GM12874 (cell line): ENCODE data around the gene PPP1R3C.

ENCODE experiments used
- TF ChIP-seq, protein P1 (sequence below): IDR thresholded peaks from 2 replicates; pipeline ENCODE4 v1.5.1; 2011; ENCODE audit warnings: low read depth, mild to moderate bottlenecking, control low read depth, low read length, moderate library complexity; ENCODE audit not compliant: insufficient read depth

The PPP1R3C gene

DNA sequence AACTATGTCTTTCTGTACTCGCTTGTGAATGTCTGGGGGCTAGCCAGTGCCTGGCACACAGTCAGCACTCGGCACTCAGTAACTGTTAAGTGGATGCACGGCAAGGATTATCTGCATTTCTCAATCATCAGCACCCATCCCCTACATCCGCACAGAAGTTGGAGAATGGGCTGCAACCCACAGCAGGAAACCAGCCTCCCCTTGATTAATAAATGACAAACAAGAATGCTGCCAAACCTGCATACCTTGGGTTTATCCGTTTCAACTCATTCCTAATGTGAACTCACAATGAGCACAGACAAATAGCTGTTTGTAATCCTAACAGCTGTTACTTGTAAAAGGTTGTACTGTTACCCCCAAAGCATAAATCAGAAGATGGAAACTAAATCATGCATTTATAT lies 28.9 kb downstream of the PPP1R3C start:
- TF ChIP-seq, protein P1, sequence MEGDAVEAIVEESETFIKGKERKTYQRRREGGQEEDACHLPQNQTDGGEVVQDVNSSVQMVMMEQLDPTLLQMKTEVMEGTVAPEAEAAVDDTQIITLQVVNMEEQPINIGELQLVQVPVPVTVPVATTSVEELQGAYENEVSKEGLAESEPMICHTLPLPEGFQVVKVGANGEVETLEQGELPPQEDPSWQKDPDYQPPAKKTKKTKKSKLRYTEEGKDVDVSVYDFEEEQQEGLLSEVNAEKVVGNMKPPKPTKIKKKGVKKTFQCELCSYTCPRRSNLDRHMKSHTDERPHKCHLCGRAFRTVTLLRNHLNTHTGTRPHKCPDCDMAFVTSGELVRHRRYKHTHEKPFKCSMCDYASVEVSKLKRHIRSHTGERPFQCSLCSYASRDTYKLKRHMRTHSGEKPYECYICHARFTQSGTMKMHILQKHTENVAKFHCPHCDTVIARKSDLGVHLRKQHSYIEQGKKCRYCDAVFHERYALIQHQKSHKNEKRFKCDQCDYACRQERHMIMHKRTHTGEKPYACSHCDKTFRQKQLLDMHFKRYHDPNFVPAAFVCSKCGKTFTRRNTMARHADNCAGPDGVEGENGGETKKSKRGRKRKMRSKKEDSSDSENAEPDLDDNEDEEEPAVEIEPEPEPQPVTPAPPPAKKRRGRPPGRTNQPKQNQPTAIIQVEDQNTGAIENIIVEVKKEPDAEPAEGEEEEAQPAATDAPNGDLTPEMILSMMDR = no peak

DNA sequence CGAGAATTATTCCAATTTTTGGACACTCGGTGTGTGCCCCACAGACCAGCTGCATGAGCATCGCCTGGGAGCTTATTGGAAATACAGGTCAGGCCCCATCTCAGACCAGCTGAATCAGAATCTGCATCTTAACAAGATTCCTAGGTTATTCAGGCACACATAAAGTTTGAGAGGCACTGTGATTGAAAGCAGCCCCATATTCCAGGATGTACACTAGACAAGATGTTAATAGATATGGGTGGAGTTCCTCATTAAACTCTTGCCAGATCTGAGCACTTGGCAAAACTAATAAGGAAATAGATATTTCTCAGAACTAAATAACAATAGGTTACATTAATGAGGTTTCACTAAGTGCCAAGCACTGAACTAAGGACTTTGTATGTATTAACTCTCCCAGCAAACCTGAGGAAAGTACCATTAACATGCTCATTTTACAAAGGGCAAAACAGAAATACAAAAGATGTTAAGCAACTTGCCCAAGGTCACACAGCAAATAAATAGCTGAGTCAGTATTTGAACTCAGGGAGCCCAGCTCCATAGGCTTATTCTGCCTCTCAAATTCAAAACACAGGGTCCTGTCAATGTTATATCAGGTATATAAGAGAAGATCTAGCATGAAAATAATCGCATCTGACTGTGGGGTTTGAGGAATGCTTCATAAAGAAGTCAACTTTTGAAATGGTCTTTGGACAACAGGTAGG lies 29.9 kb downstream of the PPP1R3C start:
- TF ChIP-seq, protein P1 = no peak

- TF ChIP-seq, protein P1 = no peak
Observed at GRCh38 chr10:91602449-91602848, 30.4 kb downstream of the PPP1R3C start.

DNA sequence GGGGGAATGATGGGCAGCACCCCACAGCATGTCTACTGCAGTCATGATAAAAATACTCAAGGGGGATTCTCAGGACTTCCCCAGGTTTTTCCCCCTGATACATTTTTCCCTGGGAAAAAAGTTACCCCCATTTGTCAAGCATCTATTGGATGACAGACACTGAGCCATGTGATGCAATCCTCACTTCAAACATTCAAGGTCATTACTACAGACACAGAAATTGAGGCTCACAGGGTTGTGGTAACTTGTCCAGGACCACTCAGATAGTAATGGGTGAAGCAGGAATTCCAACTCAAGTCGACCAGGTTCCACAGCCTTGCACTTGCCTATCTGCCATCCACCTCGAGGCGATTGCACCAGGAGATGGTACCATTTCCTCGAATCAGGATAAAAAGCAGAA lies 31.7 kb downstream of the PPP1R3C start:
- TF ChIP-seq, protein P1 = no peak

- TF ChIP-seq, protein P1 = no peak
Observed at GRCh38 chr10:91598211-91598977, 34.5 kb downstream of the PPP1R3C start.

DNA sequence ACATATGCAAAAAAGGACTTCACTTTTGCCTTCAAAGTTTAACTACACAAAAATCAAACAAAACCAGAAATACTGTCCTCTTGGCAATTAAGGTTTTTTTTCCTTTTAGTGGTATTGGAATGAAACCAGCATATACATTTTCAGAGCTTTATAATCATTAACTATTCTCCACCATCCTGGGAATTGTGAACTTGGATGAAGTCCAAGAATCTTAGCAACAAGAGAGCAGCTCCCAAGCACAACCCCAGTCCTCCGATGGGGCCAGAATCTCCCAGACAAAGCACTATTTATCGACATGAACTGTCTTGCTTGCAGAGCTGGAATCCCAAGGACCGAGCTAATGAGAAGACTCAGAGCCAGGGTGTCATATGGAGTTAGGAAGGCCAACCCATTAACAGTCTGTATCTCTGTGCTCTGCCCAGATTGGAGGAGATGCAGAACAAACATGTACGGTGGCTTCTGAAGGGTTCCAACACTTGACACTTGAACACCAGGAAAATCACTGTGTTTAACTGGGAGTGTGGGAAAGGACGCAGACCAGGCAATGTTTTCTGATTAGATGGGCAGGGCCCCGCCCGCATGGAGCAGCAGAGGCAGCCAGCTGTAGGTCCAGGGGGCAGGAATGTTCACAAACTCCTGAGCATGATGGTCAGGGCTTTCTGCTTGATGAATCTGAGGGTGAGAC lies 35.5 kb downstream of the PPP1R3C start:
- TF ChIP-seq, protein P1 = no peak

GRCh38 chr10:91596825-91597196 lies 36.1 kb downstream of the PPP1R3C start:
- TF ChIP-seq, protein P1 = no peak
